ENCODE results near the gene PLCG1.

- TF ChIP-seq EZH2 (IDR thresholded peaks at IDR 0.05; ENCODE audit: borderline replicate concordance, low read depth, low read length, severe bottlenecking) (no peak), CTCF (IDR thresholded peaks at IDR 0.05; ENCODE audit: extremely low read depth in 1 of 2, insufficient read depth in 1 of 2, low read depth in 1 of 2, low read length in 2 of 2) (no peak)
Measured at GRCh38 chr20:41148942-41149341, 11.6 kb downstream of the PLCG1 start.

Data from endothelial cell of umbilical vein (primary cell).